Esophagus muscularis mucosa (tissue), 4 donors: Measurements from ENCODE around the gene ASB10. TPM values are rescaled to one million over a fixed set of nuclear protein-coding genes. Genes with fewer than 3 reads are reported as not detected.

ENCODE experiments used
- DNase-seq: peaks from one replicate; pipeline ENCODE4 v3.0.0-alpha.2; 2017; ENCODE audit errors: extremely low spot score
- H3K27ac ChIP-seq, 4 donors: fragments of 200-600 bp; sonication (generic); replicated peaks in 1 of 4; 1 replicate in 3 of 4; 2 replicates in 1 of 4; pipeline ENCODE4 v1.5.1; 2016 to 2019; ENCODE audit warnings: mild to moderate bottlenecking in 1 of 4
- H3K27me3 ChIP-seq, 4 donors: fragments of 200-600 bp; sonication (generic); one replicate each; pipeline versions ENCODE4 v1.5.1 to v1.6.0; 2016 to 2019
- H3K36me3 ChIP-seq, 4 donors: fragments of 200-600 bp; sonication (generic); one replicate each; pipeline ENCODE4 v1.5.1; 2016 to 2019
- H3K4me1 ChIP-seq, 4 donors: fragments of 200-600 bp; sonication (generic); one replicate each; pipeline ENCODE4 v1.5.1; 2016 to 2019
- H3K4me3 ChIP-seq, 4 donors: fragments of 200-600 bp; sonication (generic); 1 replicate in 2 of 4; 2 replicates in 2 of 4; pipeline ENCODE4 v1.5.1; 2016 to 2019; ENCODE audit warnings: mild to moderate bottlenecking in 4 of 4, moderate library complexity in 1 of 4
- H3K9me3 ChIP-seq, 4 donors: fragments of 200-600 bp; sonication (generic); 1 replicate in 3 of 4; 2 replicates in 1 of 4; pipeline ENCODE4 v1.5.1; 2016 to 2019
- CTCF ChIP-seq, 3 experiments: fragments of 200-600 bp in 2 of 3; fragments of 450-650 bp in 1 of 3; sonication (generic) in 2 of 3; IDR thresholded peaks; one replicate each; pipeline ENCODE4 v1.5.1; 2017 to 2019; ENCODE audit warnings: antibody characterized with exemption in 3 of 3, mild to moderate bottlenecking in 2 of 3, moderate library complexity in 1 of 3
- EP300 ChIP-seq: sonication (generic); formaldehyde crosslinking; IDR thresholded peaks from one replicate; pipeline ENCODE4 v1.6.1; 2017; ENCODE audit warnings: antibody characterized with exemption
- POLR2A ChIP-seq: fragments of 450-650 bp; IDR thresholded peaks from one replicate; pipeline ENCODE4 v1.6.1; 2017; ENCODE audit warnings: antibody characterized with exemption, moderate library complexity, mild to moderate bottlenecking, low read depth
- POLR2AphosphoS5 ChIP-seq, 2 donors: sonication (generic); formaldehyde crosslinking; IDR thresholded peaks; one replicate each; pipeline ENCODE4 v1.6.1; 2017; ENCODE audit warnings: antibody characterized with exemption in 2 of 2
- WGBS: methylation state at CpG from one replicate; pipeline ENCODE4 v1.1.5; 2018; 5-methylcytosine and 5-hydroxymethylcytosine counted together
- intact Hi-C: fragments of 100-400 bp; cut with DNase I; formaldehyde crosslinking; loops from one replicate; pipeline ENCODE4 v1.15.1; 2023
- total RNA-seq, 4 donors: library from RNA; depleted of rRNA; stranded (reverse); fragments of >200 nt; gene quantifications; one replicate each; pipeline versions ENCODE4 v1.1.0 to v1.2.1, GENCODE V29; 2016

ASB10 gene
- total RNA-seq, 4 donors from 2014 or later, result not detected

GRCh38 chr7:151211155-151211772, 24.2 kb upstream of the ASB10 start:
- Histone ChIP-seq H3K4me3 (no peak overlapping the region), H3K27me3 (peaks cover 0 to 6% (median 0%) of the 10 kb centered on the region in 4 donors), H3K36me3 (peaks cover 33 to 46% (median 43%) of the 10 kb centered on the region in 4 donors), H3K4me1 (no peaks in the 10 kb centered on the region), H3K9me3 (no peaks in the 10 kb centered on the region), H3K27ac (no peak overlapping the region)
- no peak for TF ChIP-seq EP300
- TF ChIP-seq POLR2A, result no peak
- TF ChIP-seq POLR2AphosphoS5 (IDR thresholded peaks at IDR 0.05), result no peak
- no peak for TF ChIP-seq CTCF (IDR thresholded peaks at IDR 0.05)
- intact Hi-C loops, result no loop called here
- no peak for DNase-seq
- 80% methylated on average over 3 of the region's 3 CpGs for WGBS

- WGBS, result 82% methylated on average over 17 of the region's 17 CpGs
- H3K36me3 ChIP-seq, result peaks cover 25 to 36% (median 33%) of the 10 kb centered on the region in 4 donors
- TF ChIP-seq POLR2AphosphoS5 (IDR thresholded peaks at IDR 0.05) (no peak), CTCF (IDR thresholded peaks at IDR 0.05) (no peak), EP300 (no peak), POLR2A (no peak)
- DNase-seq, result no peak
- no peaks in the 10 kb centered on the region for H3K4me1 ChIP-seq
- H3K4me3 ChIP-seq, result no peak within 1 kb of the TSS
- no peak within 1 kb of the TSS for H3K27ac ChIP-seq
- H3K27me3 ChIP-seq, result peaks cover 0 to 16% (median 0%) of the 10 kb centered on the region in 4 donors
- intact Hi-C loops, result no loop called here
- no peaks in the 10 kb centered on the region for H3K9me3 ChIP-seq
These were observed 23.2 kb upstream of the ASB10 start, which contains the start of gene H2BK1 for GRCh38 chr7:151210087-151210854. Gene H2BK1 (minus strand): TSS chr7:151210488. CDS start chr7:151210318, 170 bp downstream.

- 88% methylated on average over 6 of the region's 6 CpGs for WGBS
- intact Hi-C loops, result no loop called here
- H3K36me3 ChIP-seq, result peaks cover 19 to 29% (median 26%) of the 10 kb centered on the region in 4 donors
These were observed 22.5 kb upstream of the ASB10 start for GRCh38 chr7:151209588-151209987.

GRCh38 chr7:151208253-151208862, 21.3 kb upstream of the ASB10 start:
- TF ChIP-seq POLR2AphosphoS5 (IDR thresholded peaks at IDR 0.05), result no peak
- TF ChIP-seq POLR2A, result no peak
- TF ChIP-seq CTCF (IDR thresholded peaks at IDR 0.05), result no peak
- TF ChIP-seq EP300, result no peak
- Histone ChIP-seq H3K4me1 (no peaks in the 10 kb centered on the region), H3K27me3 (peaks cover 0 to 35% (median 2%) of the 10 kb centered on the region in 4 donors), H3K4me3 (no peak overlapping the region), H3K36me3 (peaks cover 6 to 17% (median 14%) of the 10 kb centered on the region in 4 donors), H3K27ac (no peak overlapping the region), H3K9me3 (no peaks in the 10 kb centered on the region)
- no peak for DNase-seq
- intact Hi-C loops, result no loop called here
- 74% methylated on average over 9 of the region's 9 CpGs for WGBS

More at GRCh38 chr7:151209588-151209987, 22.5 kb upstream of the ASB10 start:
- no peak overlapping the region for H3K27ac ChIP-seq
- DNase-seq, result no peak
- H3K9me3 ChIP-seq, result no peaks in the 10 kb centered on the region
- H3K4me3 ChIP-seq, result no peak overlapping the region
- no peak for TF ChIP-seq CTCF (IDR thresholded peaks at IDR 0.05)
- TF ChIP-seq POLR2AphosphoS5 (IDR thresholded peaks at IDR 0.05), result no peak
- TF ChIP-seq POLR2A, result no peak
- no peaks in the 10 kb centered on the region for H3K4me1 ChIP-seq
- peaks cover 0 to 23% (median under 1%) of the 10 kb centered on the region in 4 donors for H3K27me3 ChIP-seq
